ENCODE data around the gene SLC16A8. TPM values are rescaled to one million over a fixed set of nuclear protein-coding genes. Genes with fewer than 3 reads are reported as not detected.
"Not testable (repeated sequence)": the region's sequence is repeated elsewhere in the genome, so short reads cannot be mapped to it uniquely, and the experiment has no call there.

SLC16A8 gene
- total RNA-seq, 2 experiments from 2014 or later, result not detected

GRCh38 chr22:38122616-38123015 is 38.6 kb upstream of the SLC16A8 start:
- Histone ChIP-seq H3K36me3 (ENCODE audit: insufficient read depth, low read length) (peaks cover 10% of the 10 kb centered on the region), H3K27me3 (ENCODE audit: control insufficient read depth in 1 of 2, insufficient read depth in 2 of 2, low read length in 2 of 2) (no peaks in the 10 kb centered on the region), H3K4me3 (ENCODE audit: low read length) (no peak overlapping the region), H3K4me1 (ENCODE audit: insufficient read depth, low read length) (no peaks in the 10 kb centered on the region), H3K27ac (ENCODE audit: low read depth in 1 of 2, low read length in 2 of 2) (no peak overlapping the region), H3K9me3 (ENCODE audit: control insufficient read depth in 1 of 2, insufficient read depth in 1 of 2, low read length in 2 of 2) (no peaks in the 10 kb centered on the region)
- ChIA-PET CTCF (interaction anchor here (0.9 kb wide), 1 partner anchor 8 kb away, joined by 4 read pairs; no protein-coding TSS in a partner anchor), POLR2A (no interaction called here)
- DNase-seq (no peak), ATAC-seq (ENCODE audit: poor library complexity) (no peak)
- no peaks in the 10 kb centered on the region for H3K27me3 Mint-ChIP-seq
- H3K4me1 Mint-ChIP-seq (ENCODE audit: low read depth), result no peaks in the 10 kb centered on the region
- H3K27ac Mint-ChIP-seq, result no peak overlapping the region
- TF ChIP-seq CTCF (IDR thresholded peaks at IDR 0.05), result no peak
- H3K4me3 Mint-ChIP-seq, result no peak overlapping the region
- intact Hi-C loops (cut with DNase I, micrococcal nuclease), result no loop called here
- no peaks in the 10 kb centered on the region for H3K9me3 Mint-ChIP-seq
- H3K36me3 Mint-ChIP-seq (ENCODE audit: low read depth), result peaks cover 20% of the 10 kb centered on the region

- no peak for ATAC-seq (ENCODE audit: poor library complexity)
- no peaks in the 10 kb centered on the region for H3K4me1 ChIP-seq (ENCODE audit: insufficient read depth, low read length)
- Mint-ChIP-seq H3K27me3 (no peaks in the 10 kb centered on the region), H3K9me3 (no peaks in the 10 kb centered on the region), H3K4me1 (ENCODE audit: low read depth) (no peaks in the 10 kb centered on the region), H3K4me3 (no peak overlapping the region), H3K36me3 (ENCODE audit: low read depth) (peaks cover 5% of the 10 kb centered on the region), H3K27ac (no peak overlapping the region)
- peaks cover 12% of the 10 kb centered on the region for H3K36me3 ChIP-seq (ENCODE audit: insufficient read depth, low read length)
- CTCF ChIA-PET, result no interaction called here
- intact Hi-C loops (cut with DNase I, micrococcal nuclease), result no loop called here
- no peaks in the 10 kb centered on the region for H3K9me3 ChIP-seq (ENCODE audit: control insufficient read depth in 1 of 2, insufficient read depth in 1 of 2, low read length in 2 of 2)
- no peak overlapping the region for H3K4me3 ChIP-seq (ENCODE audit: low read length)
- no peak overlapping the region for H3K27ac ChIP-seq (ENCODE audit: low read depth in 1 of 2, low read length in 2 of 2)
- H3K27me3 ChIP-seq (ENCODE audit: control insufficient read depth in 1 of 2, insufficient read depth in 2 of 2, low read length in 2 of 2), result no peaks in the 10 kb centered on the region
- no peak for DNase-seq
- TF ChIP-seq CTCF (IDR thresholded peaks at IDR 0.05), result no peak
- POLR2A ChIA-PET, result no interaction called here
Measured at GRCh38 chr22:38120359-38121110, 36.6 kb upstream of the SLC16A8 start.

- CTCF ChIA-PET; H3K27me3 ChIP-seq (ENCODE audit: control insufficient read depth in 1 of 2, insufficient read depth in 2 of 2, low read length in 2 of 2); H3K4me3 Mint-ChIP-seq; H3K9me3 Mint-ChIP-seq; H3K27ac Mint-ChIP-seq; H3K27ac ChIP-seq (ENCODE audit: low read depth in 1 of 2, low read length in 2 of 2); POLR2A ChIA-PET; H3K27me3 Mint-ChIP-seq; DNase-seq; H3K4me1 Mint-ChIP-seq (ENCODE audit: low read depth); H3K4me1 ChIP-seq (ENCODE audit: insufficient read depth, low read length); H3K36me3 Mint-ChIP-seq (ENCODE audit: low read depth); ATAC-seq (ENCODE audit: poor library complexity); H3K9me3 ChIP-seq (ENCODE audit: control insufficient read depth in 1 of 2, insufficient read depth in 1 of 2, low read length in 2 of 2); H3K4me3 ChIP-seq (ENCODE audit: low read length): not testable (repeated sequence)
- intact Hi-C loops (cut with DNase I, micrococcal nuclease), result loop anchor here in 1 of 2 experiments (5.0 to 10.0 kb wide), 2 partner anchors 96 to 114 kb away; no protein-coding TSS in a partner anchor
- peaks cover 12% of the 10 kb centered on the region for H3K36me3 ChIP-seq (ENCODE audit: insufficient read depth, low read length)
Measured at GRCh38 chr22:38118747-38119146, 34.8 kb upstream of the SLC16A8 start.

- H3K27ac Mint-ChIP-seq, result no peak overlapping the region
- CTCF ChIA-PET, result no interaction called here
- intact Hi-C loops (cut with DNase I, micrococcal nuclease), result loop anchor here in 1 of 2 experiments (5.0 to 10.0 kb wide), 2 partner anchors 97 to 114 kb away; no protein-coding TSS in a partner anchor
Measured at GRCh38 chr22:38118182-38118581, 34.2 kb upstream of the SLC16A8 start.

More at GRCh38 chr22:38118182-38118581, 34.2 kb upstream of the SLC16A8 start:
- Mint-ChIP-seq H3K4me1 (ENCODE audit: low read depth) (peaks cover 4% of the 10 kb centered on the region), H3K36me3 (ENCODE audit: low read depth) (peaks cover 9% of the 10 kb centered on the region), H3K4me3 (no peak overlapping the region), H3K9me3 (no peaks in the 10 kb centered on the region), H3K27me3 (no peaks in the 10 kb centered on the region)
- Histone ChIP-seq H3K4me3 (ENCODE audit: low read length) (no peak overlapping the region), H3K27me3 (ENCODE audit: control insufficient read depth in 1 of 2, insufficient read depth in 2 of 2, low read length in 2 of 2) (no peaks in the 10 kb centered on the region), H3K27ac (ENCODE audit: low read depth in 1 of 2, low read length in 2 of 2) (no peak overlapping the region), H3K9me3 (ENCODE audit: control insufficient read depth in 1 of 2, insufficient read depth in 1 of 2, low read length in 2 of 2) (no peaks in the 10 kb centered on the region), H3K4me1 (ENCODE audit: insufficient read depth, low read length) (peaks cover 8% of the 10 kb centered on the region), H3K36me3 (ENCODE audit: insufficient read depth, low read length) (peaks cover 15% of the 10 kb centered on the region)
- ATAC-seq (ENCODE audit: poor library complexity) (no peak), DNase-seq (no peak)
- TF ChIP-seq CTCF (IDR thresholded peaks at IDR 0.05), result no peak
- POLR2A ChIA-PET, result no interaction called here
